HCT116 (cell line): ENCODE data around the gene EIF2A.

Source experiments
- CTCF ChIP-seq, 3 experiments: fragments of 200-600 bp in 1 of 3; sonication (generic) in 1 of 3; IDR thresholded peaks in 2 of 3; conservative IDR thresholded peaks in 1 of 3; 2 replicates each; pipeline ENCODE4 v1.5.1; 2012 to 2017; ENCODE audit warnings: low read depth in 2 of 3, low read length in 2 of 3, antibody characterized with exemption in 1 of 3, borderline replicate concordance in 1 of 3, control low read depth in 1 of 3, mild to moderate bottlenecking in 1 of 3, mixed read lengths in 1 of 3, mixed run types in 1 of 3, moderate library complexity in 1 of 3; ENCODE audit not compliant: insufficient read depth in 1 of 3
- EGR1 ChIP-seq: IDR thresholded peaks from 2 replicates; pipeline ENCODE4 v1.6.1; 2012; ENCODE audit warnings: low read depth
- EZH2 ChIP-seq: fragments of 200-600 bp; sonication (generic); IDR thresholded peaks from 2 replicates; pipeline ENCODE4 v1.6.1; 2017; ENCODE audit warnings: antibody characterized with exemption, mixed run types
- EZH2phosphoT487 ChIP-seq: fragments of 200-600 bp; IDR thresholded peaks from 2 replicates; pipeline ENCODE4 v1.6.1; 2018; ENCODE audit warnings: antibody characterized with exemption, borderline replicate concordance
- POLR2A ChIP-seq: IDR thresholded peaks from 2 replicates; pipeline ENCODE4 v1.7.0; 2011; ENCODE audit warnings: borderline replicate concordance; ENCODE audit not compliant: insufficient read depth, insufficient read length; ENCODE audit errors: extremely low read depth
- ZFX ChIP-seq: fragments of 450-650 bp; IDR thresholded peaks from 2 replicates; pipeline ENCODE4 v1.6.1; 2017
- TF ChIP-seq, protein P1 (sequence below): IDR thresholded peaks from 2 replicates; pipeline ENCODE4 v1.6.1; 2012; ENCODE audit warnings: low read depth

DNA sequence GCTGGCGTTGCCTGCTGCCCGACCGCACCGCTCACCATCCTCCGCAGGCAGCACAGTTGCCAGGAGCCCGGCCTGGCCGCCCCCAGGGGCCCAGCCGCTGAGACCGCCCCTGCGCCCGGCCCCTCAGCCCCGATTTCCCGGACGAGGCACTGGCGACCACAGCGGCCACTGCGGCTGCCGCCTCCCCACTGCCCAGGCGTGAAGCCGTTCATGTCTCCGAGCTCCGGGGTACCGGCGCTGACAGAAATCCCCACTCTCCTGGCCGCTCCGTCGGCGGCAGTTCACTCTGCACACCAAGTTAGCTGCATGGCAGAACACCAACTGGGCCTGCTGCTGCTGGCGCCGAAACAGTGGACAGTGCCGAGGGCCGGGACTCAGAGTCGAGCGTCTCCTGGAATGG lies 65.1 kb downstream of the EIF2A start:
- TF ChIP-seq POLR2A (no peak), EZH2 (no peak), CTCF (IDR thresholded peaks at IDR 0.05 in 2 of 3, conservative IDR thresholded peaks at IDR 0.05 in 1 of 3; ENCODE audit: borderline replicate concordance in 1 of 3, insufficient read depth in 1 of 3, low read depth in 2 of 3, low read length in 2 of 3) (no peak), ZFX (no peak), EZH2phosphoT487 (no peak), EGR1 (no peak)
- TF ChIP-seq, protein P1, sequence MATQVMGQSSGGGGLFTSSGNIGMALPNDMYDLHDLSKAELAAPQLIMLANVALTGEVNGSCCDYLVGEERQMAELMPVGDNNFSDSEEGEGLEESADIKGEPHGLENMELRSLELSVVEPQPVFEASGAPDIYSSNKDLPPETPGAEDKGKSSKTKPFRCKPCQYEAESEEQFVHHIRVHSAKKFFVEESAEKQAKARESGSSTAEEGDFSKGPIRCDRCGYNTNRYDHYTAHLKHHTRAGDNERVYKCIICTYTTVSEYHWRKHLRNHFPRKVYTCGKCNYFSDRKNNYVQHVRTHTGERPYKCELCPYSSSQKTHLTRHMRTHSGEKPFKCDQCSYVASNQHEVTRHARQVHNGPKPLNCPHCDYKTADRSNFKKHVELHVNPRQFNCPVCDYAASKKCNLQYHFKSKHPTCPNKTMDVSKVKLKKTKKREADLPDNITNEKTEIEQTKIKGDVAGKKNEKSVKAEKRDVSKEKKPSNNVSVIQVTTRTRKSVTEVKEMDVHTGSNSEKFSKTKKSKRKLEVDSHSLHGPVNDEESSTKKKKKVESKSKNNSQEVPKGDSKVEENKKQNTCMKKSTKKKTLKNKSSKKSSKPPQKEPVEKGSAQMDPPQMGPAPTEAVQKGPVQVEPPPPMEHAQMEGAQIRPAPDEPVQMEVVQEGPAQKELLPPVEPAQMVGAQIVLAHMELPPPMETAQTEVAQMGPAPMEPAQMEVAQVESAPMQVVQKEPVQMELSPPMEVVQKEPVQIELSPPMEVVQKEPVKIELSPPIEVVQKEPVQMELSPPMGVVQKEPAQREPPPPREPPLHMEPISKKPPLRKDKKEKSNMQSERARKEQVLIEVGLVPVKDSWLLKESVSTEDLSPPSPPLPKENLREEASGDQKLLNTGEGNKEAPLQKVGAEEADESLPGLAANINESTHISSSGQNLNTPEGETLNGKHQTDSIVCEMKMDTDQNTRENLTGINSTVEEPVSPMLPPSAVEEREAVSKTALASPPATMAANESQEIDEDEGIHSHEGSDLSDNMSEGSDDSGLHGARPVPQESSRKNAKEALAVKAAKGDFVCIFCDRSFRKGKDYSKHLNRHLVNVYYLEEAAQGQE = no peak
